ENCODE measurements around the gene BAIAP2. TPM values are rescaled to one million over a fixed set of nuclear protein-coding genes. Genes with fewer than 3 reads are reported as not detected.

Gene BAIAP2
- total RNA-seq, 6 donors from 2014 or later: 90.7 to 231 (median 123) TPM

GRCh38 chr17:81002013-81002384 lies 33.0 kb upstream of the BAIAP2 start:
- TF ChIP-seq POLR2AphosphoS5 (IDR thresholded peaks at IDR 0.05) (no peak), EP300 (IDR thresholded peaks at IDR 0.05) (no peak), CTCF (IDR thresholded peaks at IDR 0.05) (no peak), POLR2A (IDR thresholded peaks at IDR 0.05) (no peak)
- Histone ChIP-seq H3K27ac (no peak overlapping the region), H3K4me3 (no peak overlapping the region)

GRCh38 chr17:81002409-81003361 lies 32.3 kb upstream of the BAIAP2 start:
- Histone ChIP-seq H3K27ac (no peak overlapping the region), H3K36me3 (peaks cover 5 to 31% (median 27%) of the 10 kb centered on the region in 4 donors), H3K4me1 (peaks cover 22 to 34% (median 28%) of the 10 kb centered on the region in 4 donors), H3K4me3 (no peak overlapping the region), H3K9me3 (no peaks in the 10 kb centered on the region), H3K27me3 (peaks cover 0 to 16% (median 10%) of the 10 kb centered on the region in 4 donors)
- DNase-seq (peak; percentile 57 to 82), ATAC-seq (ENCODE audit: low FRiP score in 2 of 2) (peak; percentile 32 to 50)
- 52 to 55% methylated on average over 17 to 21 of the region's 21 CpGs for WGBS, 2 donors
- TF ChIP-seq CTCF (IDR thresholded peaks at IDR 0.05) (no peak), POLR2AphosphoS5 (IDR thresholded peaks at IDR 0.05) (peak in 1 of 2 donors; percentile 9), POLR2A (IDR thresholded peaks at IDR 0.05) (peak in 1 of 4 donors; percentile 6)

More at GRCh38 chr17:81002013-81002384, 33.0 kb upstream of the BAIAP2 start:
- DNase-seq (no peak), ATAC-seq (ENCODE audit: low FRiP score in 2 of 2) (no peak)
- Histone ChIP-seq H3K9me3 (no peaks in the 10 kb centered on the region), H3K36me3 (peaks cover 5 to 38% (median 34%) of the 10 kb centered on the region in 4 donors), H3K27me3 (peaks cover 0 to 16% (median 10%) of the 10 kb centered on the region in 4 donors), H3K4me1 (peaks cover 22 to 38% (median 28%) of the 10 kb centered on the region in 4 donors)
- 72 to 80% methylated on average over 7 to 10 of the region's 10 CpGs for WGBS, 2 donors

GRCh38 chr17:81003711-81004475 lies 31.1 kb upstream of the BAIAP2 start:
- Histone ChIP-seq H3K27ac (no peak overlapping the region), H3K27me3 (peaks cover 0 to 16% (median 10%) of the 10 kb centered on the region in 4 donors), H3K4me3 (peak overlapping the region in 3 of 4 donors; percentile 9 to 31 (median 27)), H3K9me3 (no peaks in the 10 kb centered on the region), H3K4me1 (peaks cover 22 to 34% (median 28%) of the 10 kb centered on the region in 4 donors), H3K36me3 (peaks cover 2 to 19% (median 15%) of the 10 kb centered on the region in 4 donors)
- DNase-seq (peak in 1 of 2 donors; percentile 81), ATAC-seq (ENCODE audit: low FRiP score in 2 of 2) (peak in 1 of 2 donors; percentile 11)
- TF ChIP-seq EP300 (IDR thresholded peaks at IDR 0.05) (no peak), POLR2A (IDR thresholded peaks at IDR 0.05) (no peak), CTCF (IDR thresholded peaks at IDR 0.05) (no peak), POLR2AphosphoS5 (IDR thresholded peaks at IDR 0.05) (no peak)
- WGBS, 2 donors: 5 to 9% methylated on average over 17 to 18 of the region's 72 CpGs

- H3K4me1 ChIP-seq: peaks cover 21 to 29% (median 23%) of the 10 kb centered on the region in 4 donors
- peaks cover 0 to 16% (median 10%) of the 10 kb centered on the region in 4 donors for H3K27me3 ChIP-seq
- H3K27ac ChIP-seq: no peak overlapping the region
- H3K4me3 ChIP-seq: no peak overlapping the region
- DNase-seq: no peak
- TF ChIP-seq EP300 (IDR thresholded peaks at IDR 0.05) (no peak), POLR2A (IDR thresholded peaks at IDR 0.05) (no peak), POLR2AphosphoS5 (IDR thresholded peaks at IDR 0.05) (no peak), CTCF (IDR thresholded peaks at IDR 0.05) (no peak)
- peaks cover 0 to 7% (median 0%) of the 10 kb centered on the region in 4 donors for H3K9me3 ChIP-seq
- WGBS, 2 donors: 73 to 74% methylated on average over 10 of the region's 10 CpGs
- H3K36me3 ChIP-seq: no peaks in the 10 kb centered on the region
- ATAC-seq (ENCODE audit: low FRiP score in 2 of 2): no peak
Observed at GRCh38 chr17:81006891-81007290, 28.1 kb upstream of the BAIAP2 start.
